Measurements from ENCODE around the gene FBLN5. TPM values are rescaled to one million over a fixed set of nuclear protein-coding genes. Genes with fewer than 3 reads are reported as not detected.

Gene FBLN5
- total and polyA plus RNA-seq, 2 of the 4 experiments (the other 2 are of a cell fraction) = 10.6 to 76.4 TPM

GRCh38 chr14:91831337-91831736, 116.2 kb downstream of the FBLN5 start:
- CTCF ChIA-PET = no interaction called here

More at GRCh38 chr14:91831337-91831736, 116.2 kb downstream of the FBLN5 start:
- Histone ChIP-seq H3K27me3 (ENCODE audit: control insufficient read depth, insufficient read depth, low read length) (peaks cover 18% of the 10 kb centered on the region), H3K14ac (replicated peaks; ENCODE audit: low read depth, low read length) (no peak overlapping the region), H4K91ac (ENCODE audit: insufficient read depth, low read depth, low read length) (no peak overlapping the region), H2AK9ac (replicated peaks; ENCODE audit: low read depth, low read length, poor library complexity) (no peak overlapping the region), H4K8ac (ENCODE audit: low read depth in 2 of 2, low read length in 2 of 2) (no peak overlapping the region), H3K4ac (ENCODE audit: low read depth, low read length) (no peak overlapping the region), H3K79me1 (ENCODE audit: low read depth in 1 of 2, low read length in 2 of 2) (no peaks in the 10 kb centered on the region), H3K27ac (ENCODE audit: insufficient read depth, low read length) (no peak overlapping the region), H3K18ac (ENCODE audit: low read depth, low read length) (no peak overlapping the region), H2AFZ (replicated peaks; ENCODE audit: low read length, poor library complexity) (no peak overlapping the region), H3K56ac (ENCODE audit: extremely low read depth, insufficient read depth, low read length) (no peak overlapping the region), H3K23ac (ENCODE audit: low read depth, low read length) (no peak overlapping the region), H2BK20ac (ENCODE audit: low read depth, low read length) (no peak overlapping the region), H2AK5ac (ENCODE audit: low read depth, low read length) (no peak overlapping the region), H2BK5ac (ENCODE audit: low read depth, low read length, poor library complexity, severe bottlenecking) (no peak overlapping the region), H2BK120ac (ENCODE audit: low read depth, low read length) (no peak overlapping the region), H4K5ac (ENCODE audit: low read depth, low read length) (no peak overlapping the region), H3K9ac (ENCODE audit: low read depth, low read length) (no peak overlapping the region), H4K20me1 (ENCODE audit: insufficient read depth, low read length) (no peaks in the 10 kb centered on the region), H3K4me3 (ENCODE audit: insufficient read depth, low read depth, low read length) (no peak overlapping the region), H3K9me3 (ENCODE audit: control insufficient read depth, insufficient read depth, low read length) (peaks cover 2% of the 10 kb centered on the region; the same call in 1 of the 2 replicates), H3K36me3 (ENCODE audit: control insufficient read depth, insufficient read depth, low read length) (no peaks in the 10 kb centered on the region), H3K9me1 (ENCODE audit: insufficient read depth, low read length) (no peaks in the 10 kb centered on the region), H3K4me1 (ENCODE audit: control insufficient read depth, insufficient read depth, low read length) (no peaks in the 10 kb centered on the region), H3K4me2 (ENCODE audit: low read depth, low read length) (no peak overlapping the region), H2BK15ac (ENCODE audit: low read depth, low read length) (no peak overlapping the region)
- POLR2A ChIA-PET (ENCODE audit: unreplicated experiment) = no interaction called here
- in situ Hi-C loops (cut with MboI; ENCODE audit: low sequenced_read_pairs) (no loop called here), dilution Hi-C loops (cut with HindIII; ENCODE audit: low sequenced_read_pairs, unreplicated experiment) (no loop called here), intact Hi-C loops (cut with micrococcal nuclease) (no loop called here)
- TF ChIP-seq ELK1 (IDR thresholded peaks at IDR 0.05; ENCODE audit: borderline replicate concordance, low read depth, low read length) = no peak
- TF ChIP-seq POLR2A (IDR thresholded peaks at IDR 0.05; ENCODE audit: low read depth, low read length) = no peak
- no peak for TF ChIP-seq MAZ (IDR thresholded peaks at IDR 0.05; ENCODE audit: borderline replicate concordance, low read depth, low read length)
- TF ChIP-seq USF2 (IDR thresholded peaks at IDR 0.05; ENCODE audit: low read depth, low read length) = no peak
- no peak for TF ChIP-seq CEBPB (IDR thresholded peaks at IDR 0.05; ENCODE audit: low read depth, low read length)
- no peak for TF ChIP-seq RCOR1 (IDR thresholded peaks at IDR 0.05; ENCODE audit: insufficient replicate concordance, low read length)
- no peak for TF ChIP-seq MAFK (IDR thresholded peaks at IDR 0.05; ENCODE audit: low read depth, low read length)
- no peak for TF ChIP-seq CHD1 (IDR thresholded peaks at IDR 0.05; ENCODE audit: low read depth, low read length)
- TF ChIP-seq SMC3 (IDR thresholded peaks at IDR 0.05; ENCODE audit: low read depth, low read length) = no peak
- TF ChIP-seq NFE2L2 (IDR thresholded peaks at IDR 0.05; ENCODE audit: low read depth, low read length) = no peak
- no peak for TF ChIP-seq FOS (IDR thresholded peaks at IDR 0.05; ENCODE audit: low read depth, low read length)
- no peak for TF ChIP-seq MXI1 (IDR thresholded peaks at IDR 0.05; ENCODE audit: borderline replicate concordance, low read depth, low read length)
- no peak for TF ChIP-seq RAD21 (IDR thresholded peaks at IDR 0.05; ENCODE audit: low read length)
- no peak for TF ChIP-seq CTCF (conservative IDR thresholded peaks at IDR 0.05; ENCODE audit: low read depth, low read length)
- TF ChIP-seq RFX5 (IDR thresholded peaks at IDR 0.05; ENCODE audit: low read depth, low read length) = no peak
- TF ChIP-seq BHLHE40 (IDR thresholded peaks at IDR 0.05; ENCODE audit: low read depth, low read length) = no peak
- BruUV-seq (replicated peaks) = no TSS peak
- WGBS, 2 experiments (ENCODE audit: extremely low coverage in 2 of 2, insufficient read length in 1 of 2) = no CpG with 5 or more reads among the region's 1 CpG
- ATAC-seq (ENCODE audit: low read depth) (no peak), DNase-seq (no peak)

Data from IMR-90 (cell line).